Measurements from ENCODE around the gene PLD1.

DNA sequence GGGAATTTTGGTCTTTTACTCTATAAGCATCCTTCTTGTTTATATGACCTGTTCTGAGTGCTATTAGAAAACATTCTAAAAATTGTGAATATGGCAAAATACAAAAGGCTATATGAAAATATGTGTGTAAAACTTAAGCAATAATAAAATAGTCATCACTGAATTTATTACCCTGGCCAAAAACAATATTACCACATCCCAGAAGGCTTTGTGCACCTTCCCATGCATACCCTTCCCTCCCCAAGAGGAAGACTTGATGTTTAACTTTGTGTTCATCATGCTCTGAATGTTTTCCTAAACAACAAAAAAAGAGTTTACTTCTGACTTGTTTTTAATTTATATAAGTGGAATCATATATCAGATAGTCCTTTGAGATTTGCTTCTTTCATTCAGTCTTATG is 195.0 kb downstream of the PLD1 start:
- TF ChIP-seq POLR2A (IDR thresholded peaks at IDR 0.05; ENCODE audit: low read length) (no peak), GATA1 (IDR thresholded peaks at IDR 0.05; ENCODE audit: low read depth, low read length) (no peak)
